HTERT RPE-1 (cell line): ENCODE measurements around the gene RANBP10.
"Not testable (repeated sequence)": the region's sequence is repeated elsewhere in the genome, so short reads cannot be mapped to it uniquely, and the experiment has no call there.

Source experiments
- in situ Hi-C: fragments of 300-500 bp; cut with MboI; formaldehyde crosslinking; loops from 4 replicates; pipeline ENCODE4 v1.14.3; 2020; ENCODE audit warnings: low sequenced_read_pairs

RANBP10 gene

GRCh38 chr16:67719048-67719777 is 87.1 kb downstream of the RANBP10 start, which contains the start of gene GFOD2:
Gene GFOD2 (minus strand): TSS chr16:67719316. CDS start chr16:67685715, 33,601 bp downstream.
- in situ Hi-C loops, result no loop called here

DNA sequence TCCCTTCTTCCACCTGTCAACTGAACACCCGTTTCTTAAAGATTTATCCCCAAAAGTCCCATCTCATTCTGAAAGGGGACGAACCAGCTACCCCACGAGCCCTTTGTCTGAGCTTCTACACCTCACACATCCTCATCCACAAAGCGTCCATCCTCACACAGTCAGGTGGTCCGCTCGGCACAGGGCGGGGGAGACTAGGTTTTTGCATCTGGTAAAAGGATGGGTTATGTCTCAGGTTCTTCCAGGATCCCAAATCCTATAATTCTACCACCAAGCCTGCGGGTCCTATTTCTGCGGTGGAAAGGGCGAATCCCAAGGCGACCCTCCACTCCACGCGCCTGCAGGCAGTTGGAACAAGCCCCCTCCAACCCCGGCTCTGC is 87.7 kb downstream of the RANBP10 start:
- in situ Hi-C loops, result no loop called here

DNA sequence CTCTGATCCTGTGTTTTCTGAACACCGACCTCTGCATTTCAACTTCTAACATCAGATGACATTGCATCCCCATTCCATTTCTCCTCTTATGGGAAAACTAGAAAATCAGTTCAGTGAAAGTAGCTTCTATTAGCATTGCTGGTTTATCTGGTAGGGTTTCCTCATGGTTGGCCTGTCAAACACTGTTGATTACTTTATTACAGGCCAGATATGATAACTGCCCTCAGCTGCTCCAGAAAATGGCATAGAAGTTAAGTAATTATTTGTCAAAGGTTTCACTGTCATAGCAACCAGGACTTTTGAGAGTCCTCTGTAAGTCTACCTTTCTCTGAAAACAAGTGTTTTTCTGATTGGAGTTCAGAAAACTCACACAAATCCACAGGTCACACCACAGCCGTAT is 90.3 kb downstream of the RANBP10 start:
- in situ Hi-C loops, result no loop called here

- in situ Hi-C loops, result no loop called here
These were observed 91.8 kb downstream of the RANBP10 start for GRCh38 chr16:67714522-67714921.

DNA sequence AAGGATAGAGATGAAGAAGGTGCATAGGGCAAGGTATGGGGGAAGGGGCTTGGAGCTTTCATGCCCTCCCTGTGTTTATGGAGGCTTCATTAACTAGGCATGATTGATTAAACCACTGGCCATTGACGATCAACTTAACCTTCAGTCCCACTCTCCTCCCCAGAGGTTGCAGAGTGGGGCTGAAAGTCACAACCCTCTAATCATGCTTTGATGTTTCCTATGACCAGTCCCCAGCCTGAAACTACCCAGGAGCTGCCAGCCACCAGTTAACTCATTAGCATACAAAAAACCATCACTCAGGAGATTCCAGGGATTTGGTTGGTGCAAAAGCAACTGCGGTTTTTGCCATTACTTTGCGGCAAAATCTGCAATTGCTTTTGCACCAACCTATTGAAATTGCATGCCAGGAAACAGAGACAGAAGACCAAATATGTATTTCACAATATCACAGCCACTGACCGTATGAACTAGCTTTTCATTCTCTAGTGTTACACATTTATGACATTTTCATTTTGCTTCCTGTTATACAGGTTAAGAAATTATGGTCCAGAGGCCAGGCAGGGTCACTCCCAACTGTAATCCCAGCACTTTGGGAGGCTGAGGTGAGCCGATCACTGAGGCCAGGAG is 92.6 kb downstream of the RANBP10 start:
- in situ Hi-C loops, result no loop called here

GRCh38 chr16:67710607-67711006 is 95.8 kb downstream of the RANBP10 start:
- in situ Hi-C loops, result no loop called here

DNA sequence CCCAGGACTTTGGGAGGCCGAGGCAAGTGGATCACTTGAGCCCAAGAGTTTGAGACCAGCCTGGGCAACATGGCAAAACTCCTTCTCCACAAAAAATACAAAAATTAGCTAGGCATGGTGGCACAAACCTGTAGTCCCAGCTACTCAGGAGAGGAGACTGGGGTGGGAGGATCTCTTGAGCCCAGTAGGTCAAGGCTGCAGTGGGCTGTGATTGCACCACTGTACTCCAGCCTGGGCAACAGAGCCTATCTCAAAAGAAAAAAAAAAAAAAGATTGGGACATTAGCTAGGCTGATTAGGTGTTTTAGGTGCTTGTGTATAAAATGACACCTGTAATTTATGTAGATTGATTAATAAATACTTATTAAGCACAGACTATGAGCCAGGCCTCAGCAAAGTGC is 97.3 kb downstream of the RANBP10 start:
- in situ Hi-C loops, result no loop called here

- in situ Hi-C loops, result no loop called here
These were observed 98.0 kb downstream of the RANBP10 start for GRCh38 chr16:67708368-67708771.

GRCh38 chr16:67707790-67708189 is 98.6 kb downstream of the RANBP10 start:
- in situ Hi-C loops, result no loop called here

- in situ Hi-C loops, result no loop called here
These were observed 99.2 kb downstream of the RANBP10 start for GRCh38 chr16:67707210-67707609.

DNA sequence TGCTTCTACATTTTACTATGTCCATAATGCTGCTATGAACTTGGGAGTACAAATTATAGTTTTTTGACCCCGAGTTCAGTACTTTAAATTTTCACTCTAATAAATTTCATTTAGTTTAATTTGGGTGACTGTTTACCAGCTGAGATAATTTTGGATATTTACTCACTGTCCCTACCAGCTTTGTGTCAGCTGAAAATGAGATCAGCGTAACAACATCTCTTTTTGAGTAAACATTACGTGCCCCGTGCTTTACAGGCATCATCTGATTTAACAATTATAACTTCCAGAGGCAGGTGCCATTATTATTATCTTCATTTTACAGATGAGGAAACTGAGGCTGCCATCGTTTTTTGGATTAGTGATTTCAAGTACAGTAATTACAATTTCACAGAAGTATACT is 102.2 kb downstream of the RANBP10 start:
- in situ Hi-C loops, result no loop called here

DNA sequence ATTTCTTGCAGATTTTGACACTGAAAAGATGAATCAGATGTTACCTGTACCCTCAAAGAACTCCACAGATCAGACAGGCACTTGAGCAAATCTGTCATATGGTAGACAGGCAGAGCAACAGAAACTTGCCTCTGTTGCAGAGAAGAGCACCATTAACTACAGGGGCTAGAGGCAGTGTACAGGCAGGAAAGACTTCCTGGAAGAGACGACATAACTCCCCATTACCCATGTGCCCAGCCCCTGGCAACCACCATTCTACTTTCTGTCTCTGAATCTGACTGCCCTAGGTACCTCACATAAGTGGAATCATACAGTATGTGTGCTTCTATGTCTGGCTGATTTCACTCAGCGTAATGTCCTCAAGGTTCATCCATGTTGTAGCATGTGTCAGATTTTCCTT is 102.7 kb downstream of the RANBP10 start:
- in situ Hi-C loops, result no loop called here

- in situ Hi-C loops, result no loop called here
These were observed 104.2 kb downstream of the RANBP10 start for GRCh38 chr16:67702130-67702529.

DNA sequence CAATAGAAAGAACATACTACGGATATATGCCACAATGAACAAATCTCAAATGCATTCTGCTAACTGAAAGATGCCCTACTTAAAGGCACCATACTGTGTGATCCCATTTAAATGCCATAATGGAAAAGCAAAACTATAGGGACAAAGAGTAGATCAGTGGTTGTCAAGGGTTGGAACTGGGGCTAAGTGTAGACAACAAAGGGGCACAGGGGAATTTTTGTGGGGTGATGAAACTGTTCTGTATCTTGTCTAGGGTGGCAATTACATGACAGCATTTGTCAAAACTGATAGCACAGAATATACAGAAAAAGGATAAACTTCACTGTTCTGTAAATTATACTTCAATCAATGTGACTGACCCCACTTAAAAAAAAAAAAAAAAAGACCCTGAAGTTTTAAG is 104.9 kb downstream of the RANBP10 start:
- in situ Hi-C loops, result no loop called here

DNA sequence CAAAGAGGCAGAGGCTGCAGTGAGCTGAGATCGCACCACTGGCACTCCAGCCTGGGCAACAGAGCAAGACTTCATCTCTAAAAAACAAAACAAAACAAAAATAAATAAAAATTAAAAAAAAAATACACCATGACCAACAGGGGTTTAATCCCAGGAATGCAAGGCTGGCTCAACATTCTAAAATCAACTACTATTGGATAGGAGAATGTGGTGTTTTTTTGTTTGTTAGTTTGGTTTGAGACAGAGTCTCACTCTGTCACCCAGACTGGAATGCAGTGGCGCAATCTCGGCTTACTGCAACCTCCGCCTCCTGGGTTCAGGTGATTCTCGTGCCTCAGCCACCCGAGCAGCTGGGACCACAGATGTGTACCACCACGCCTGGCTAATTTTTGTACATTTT is 107.1 kb downstream of the RANBP10 start:
- in situ Hi-C loops, result no loop called here

- in situ Hi-C loops, result no loop called here
These were observed 108.8 kb downstream of the RANBP10 start for GRCh38 chr16:67697422-67698185.

DNA sequence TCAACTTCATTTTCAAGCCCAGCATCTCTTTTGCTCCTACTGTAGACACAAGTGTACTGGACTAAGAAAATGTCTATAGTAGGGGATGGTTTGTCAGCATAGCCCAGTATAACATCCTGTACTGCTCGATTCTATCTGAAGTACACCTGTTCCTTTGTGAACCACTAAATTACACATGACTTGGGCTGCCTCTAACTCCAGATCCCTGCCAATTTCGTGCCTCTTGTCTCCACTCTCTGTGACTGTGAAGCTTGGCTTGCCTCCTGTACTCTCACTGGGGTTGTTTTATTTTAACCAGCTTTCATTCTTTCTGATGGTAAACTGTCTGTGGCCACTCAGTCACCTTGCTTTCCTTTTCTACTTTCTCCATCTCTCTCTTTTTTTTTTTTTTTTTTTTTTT is 111.7 kb downstream of the RANBP10 start:
- in situ Hi-C loops, result no loop called here

GRCh38 chr16:67693517-67694285 is 112.7 kb downstream of the RANBP10 start:
- in situ Hi-C loops, result not testable (repeated sequence)

DNA sequence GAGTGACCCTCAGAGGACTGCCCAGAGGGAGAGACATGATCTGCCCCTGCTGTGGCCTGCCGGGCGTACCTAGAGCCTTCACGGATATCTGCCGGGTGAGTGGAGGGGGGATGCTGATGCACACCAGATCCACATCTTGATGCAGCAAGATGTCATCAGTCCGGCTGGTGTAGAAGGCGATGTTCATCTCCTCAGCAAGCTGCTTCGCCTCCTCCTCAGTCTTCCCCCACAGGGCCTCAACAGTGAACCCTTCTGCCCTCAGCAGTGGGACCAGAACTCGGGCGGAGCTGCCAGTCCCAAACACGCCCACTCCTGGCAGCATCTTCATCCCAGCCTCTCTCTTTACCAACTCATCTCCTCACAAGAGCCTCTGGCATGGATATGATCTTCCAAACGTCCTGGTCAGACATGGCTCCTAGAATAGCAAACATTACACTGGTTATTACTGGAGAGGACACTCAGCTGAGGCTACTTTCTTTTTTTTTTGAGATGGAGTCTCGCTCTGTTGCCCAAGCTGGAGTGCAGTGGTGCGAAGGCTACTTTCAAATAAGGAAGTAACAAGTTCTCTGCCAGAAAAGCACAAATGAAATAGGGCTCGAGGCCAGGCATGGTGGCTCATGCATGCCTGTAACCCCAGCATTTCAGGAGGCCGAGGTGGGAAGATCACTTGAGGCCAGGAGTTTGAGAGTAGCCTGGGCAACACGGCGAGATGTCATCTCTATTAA is 120.8 kb downstream of the RANBP10 start:
- in situ Hi-C loops, result no loop called here

DNA sequence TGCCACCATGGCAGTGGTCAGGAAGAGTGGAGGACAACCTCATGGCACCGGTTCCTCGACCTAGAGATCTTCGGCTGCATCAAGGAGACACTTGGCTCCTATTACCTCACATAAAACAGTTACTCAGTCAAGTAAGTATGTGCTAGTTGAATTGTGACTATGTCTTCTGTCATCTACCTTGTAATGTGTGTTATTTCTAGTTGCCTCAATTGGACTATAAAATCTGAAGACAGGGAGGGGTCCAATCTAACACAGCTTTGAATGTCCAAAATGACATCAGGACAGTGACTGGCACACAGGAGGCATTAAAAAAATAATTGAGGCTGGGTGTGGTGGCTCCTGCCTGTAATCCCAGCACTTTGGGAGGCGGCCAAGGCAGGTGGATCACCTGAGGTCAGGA is 122.6 kb downstream of the RANBP10 start:
- in situ Hi-C loops, result no loop called here
